NCI-H187 treated with DMSO at 0.1 percent for 48 hours (cell line): ENCODE data around the gene REEP5.
"Not testable (repeated sequence)": the region's sequence is repeated elsewhere in the genome, so short reads cannot be mapped to it uniquely, and the experiment has no call there.

ENCODE experiments used
- DNase-seq: peaks from one replicate; lab custom pipeline; 2025; lab: John Stamatoyannopoulos, UW

REEP5 gene

DNA sequence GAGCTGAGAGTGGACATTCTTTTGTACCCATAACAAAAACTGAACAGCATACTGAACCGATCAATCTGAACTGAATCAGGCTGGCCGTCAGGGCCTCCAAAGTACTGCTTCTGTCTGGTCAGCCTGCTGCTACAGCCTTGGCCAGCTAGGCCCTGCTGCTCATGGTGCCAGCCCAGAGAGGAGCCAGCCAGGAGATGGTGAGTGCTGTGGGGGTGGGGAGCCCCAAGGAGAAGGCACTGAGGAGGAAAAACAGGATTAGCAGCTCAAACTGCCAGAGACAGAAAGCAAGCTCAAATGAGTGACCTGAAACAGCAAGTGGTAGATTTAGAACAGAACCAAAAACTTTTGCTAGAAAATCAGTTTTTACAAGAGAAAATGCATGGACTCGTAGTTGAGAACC lies 37.0 kb downstream of the REEP5 start:
- DNase-seq: no peak

- DNase-seq: no peak
Observed at GRCh38 chr5:112883192-112883591, 38.8 kb downstream of the REEP5 start.

GRCh38 chr5:112880219-112880964 lies 41.6 kb downstream of the REEP5 start:
- DNase-seq: no peak

GRCh38 chr5:112878760-112879159 lies 43.3 kb downstream of the REEP5 start:
- DNase-seq: no peak

GRCh38 chr5:112878101-112878500 lies 43.9 kb downstream of the REEP5 start:
- no peak for DNase-seq

DNA sequence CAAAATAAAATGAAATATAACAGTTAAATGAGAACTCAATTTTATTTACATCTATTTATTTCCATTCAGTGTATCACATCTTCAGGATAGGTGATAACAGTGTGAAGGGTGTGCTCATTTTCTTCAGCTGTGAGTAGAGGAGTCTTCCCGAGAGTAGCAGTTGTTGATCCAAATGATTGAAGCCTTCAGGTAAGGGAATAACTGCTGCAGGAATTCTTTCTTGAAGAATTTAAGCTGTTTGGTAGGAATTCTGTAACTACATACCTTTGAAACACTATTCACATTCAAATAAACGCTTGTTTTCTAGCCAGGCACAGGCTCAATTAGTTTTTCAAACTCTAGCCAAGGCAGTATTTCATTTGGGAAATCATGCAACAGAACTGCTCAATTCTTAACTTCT lies 45.7 kb downstream of the REEP5 start:
- DNase-seq: no peak

DNA sequence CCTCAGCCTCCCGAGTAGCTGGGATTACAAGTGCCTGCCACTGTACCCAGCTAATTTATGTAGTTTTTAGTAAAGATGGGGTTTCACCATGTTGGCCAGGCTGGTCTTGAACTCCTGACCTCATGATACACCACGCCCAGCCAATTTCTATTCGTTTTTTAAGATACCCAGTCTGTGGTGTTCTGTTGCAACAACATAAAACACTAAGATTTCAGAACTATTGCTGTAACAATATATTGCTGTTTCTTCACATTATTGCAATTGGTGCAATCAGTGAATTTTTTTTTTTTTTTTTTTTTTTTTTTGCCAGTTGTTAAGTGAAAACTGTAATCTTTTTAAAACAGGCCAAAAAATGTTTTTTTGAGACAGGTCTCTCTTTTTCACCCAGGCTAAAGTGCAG lies 51.1 kb downstream of the REEP5 start:
- no peak for DNase-seq

DNA sequence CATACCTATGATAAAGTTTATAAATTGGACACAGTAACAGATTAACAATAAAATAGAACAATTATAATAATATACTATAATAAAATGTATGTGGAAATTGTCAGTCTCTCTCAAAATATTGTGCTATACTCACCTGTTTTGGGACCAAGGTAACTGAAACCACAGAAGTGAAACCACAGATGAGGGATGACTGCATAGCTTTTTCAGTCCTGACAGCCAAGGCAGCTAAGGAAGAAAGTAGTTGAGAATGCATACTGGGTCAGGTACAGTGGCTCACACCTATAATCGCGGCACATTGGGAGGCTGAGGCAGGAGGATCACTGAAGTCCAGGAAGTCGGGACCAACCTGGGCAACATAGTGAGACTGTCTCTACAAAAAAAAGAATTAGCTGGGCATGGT lies 52.1 kb downstream of the REEP5 start:
- no peak for DNase-seq

GRCh38 chr5:112867411-112867810 lies 54.6 kb downstream of the REEP5 start:
- no peak for DNase-seq

GRCh38 chr5:112866739-112867138 lies 55.3 kb downstream of the REEP5 start:
- no peak for DNase-seq

GRCh38 chr5:112865128-112865527 lies 56.9 kb downstream of the REEP5 start:
- DNase-seq: no peak

GRCh38 chr5:112863549-112863948 lies 58.5 kb downstream of the REEP5 start:
- DNase-seq: no peak

GRCh38 chr5:112862085-112862484 lies 59.9 kb downstream of the REEP5 start:
- DNase-seq: no peak

GRCh38 chr5:112861638-112861985 lies 60.4 kb downstream of the REEP5 start:
- DNase-seq: no peak

DNA sequence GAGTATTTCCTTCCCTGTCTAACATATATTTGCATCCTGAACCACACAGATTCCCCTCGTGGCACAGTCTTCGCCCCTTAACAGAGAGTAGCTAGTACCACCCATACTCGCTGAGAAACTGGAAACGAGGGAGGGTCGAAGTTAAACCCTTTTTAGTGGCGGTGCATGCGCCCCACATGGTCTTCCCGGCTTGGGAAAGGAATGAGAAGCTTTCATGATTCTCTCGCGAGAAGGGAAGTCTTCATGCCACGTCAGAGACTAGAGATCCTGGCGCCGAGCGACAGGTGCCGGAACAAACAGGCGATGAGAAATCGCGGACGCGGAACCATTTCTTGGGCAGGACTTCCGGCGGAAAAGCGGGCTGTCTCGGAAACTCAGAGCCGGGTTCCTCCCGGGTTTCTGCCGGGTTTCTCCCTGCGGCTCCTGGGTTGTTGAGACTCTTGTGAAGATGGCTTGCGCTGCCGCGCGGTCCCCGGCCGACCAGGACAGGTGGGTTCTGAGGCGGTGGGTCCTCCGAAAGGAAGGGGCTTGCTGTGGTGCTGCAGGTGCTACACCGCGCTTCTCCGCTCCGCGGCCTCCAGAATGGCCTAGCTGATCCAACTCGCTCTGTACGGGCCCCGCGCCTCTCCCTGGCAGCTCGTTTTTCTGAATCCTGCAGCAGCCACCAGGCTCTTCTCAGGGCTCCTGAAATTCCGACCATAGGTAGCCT lies 60.9 kb downstream of the REEP5 start, which contains the start of gene SRP19:
TSS of gene SRP19 (plus strand) at position 359 of the 709 bp plus-strand sequence. CDS start at position 449, 90 bp downstream.
- peak; percentile 70 for DNase-seq

DNA sequence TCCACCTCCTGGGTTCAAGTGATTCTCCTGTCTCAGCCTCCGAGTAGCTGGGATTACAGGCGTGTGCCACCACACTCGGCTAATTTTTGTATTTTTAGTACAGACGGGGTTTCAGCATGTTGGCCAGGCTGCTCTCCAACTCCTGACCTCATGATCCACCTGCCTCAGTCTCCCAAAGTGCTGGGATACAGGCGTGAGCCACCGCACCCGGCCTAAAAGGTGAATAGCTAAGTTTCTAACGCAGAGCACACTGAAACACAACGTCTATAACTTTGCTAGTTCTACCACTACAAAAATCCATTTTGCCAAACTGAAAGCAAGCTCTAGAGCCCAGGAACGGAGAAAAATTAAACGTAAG lies 61.5 kb downstream of the REEP5 start:
- DNase-seq: not testable (repeated sequence)

DNA sequence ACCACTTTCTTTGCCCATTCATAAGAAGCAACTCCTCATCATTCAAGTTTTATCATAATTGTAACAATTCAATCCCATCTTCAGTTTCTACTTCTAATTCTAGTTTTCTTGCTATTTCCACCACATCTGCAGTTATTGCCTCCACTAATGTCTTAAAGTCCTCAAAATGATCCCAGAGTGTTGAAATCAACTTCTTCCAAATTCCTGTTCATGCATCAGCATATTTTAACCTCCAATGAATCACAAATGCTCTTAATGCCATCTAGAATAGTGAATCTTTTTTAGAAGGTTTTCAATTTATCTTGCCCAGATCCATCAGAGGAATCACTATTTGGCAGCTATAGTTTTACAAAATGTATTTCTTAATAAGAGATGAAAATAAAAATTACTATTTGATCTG lies 64.2 kb downstream of the REEP5 start:
- no peak for DNase-seq

GRCh38 chr5:112854651-112855050 lies 67.4 kb downstream of the REEP5 start:
- no peak for DNase-seq

DNA sequence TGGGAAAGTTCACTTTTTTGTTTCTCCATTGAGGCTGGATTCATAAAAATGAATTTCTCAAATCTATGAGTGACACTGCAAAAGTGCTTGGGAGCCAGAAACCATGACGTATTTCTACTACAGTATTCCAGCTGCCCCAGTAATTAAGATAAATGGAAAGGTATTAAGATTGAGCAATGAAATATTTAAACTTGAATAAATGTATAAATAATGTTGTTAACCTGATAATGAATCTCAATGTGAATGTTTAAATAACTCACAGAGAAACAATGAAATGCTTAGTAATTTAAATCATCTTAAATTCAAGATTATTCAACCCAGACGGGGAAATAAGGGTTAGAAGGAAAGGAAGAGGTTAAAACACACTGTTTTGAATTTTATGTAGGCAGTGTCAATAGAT lies 72.1 kb downstream of the REEP5 start:
- DNase-seq: no peak

DNA sequence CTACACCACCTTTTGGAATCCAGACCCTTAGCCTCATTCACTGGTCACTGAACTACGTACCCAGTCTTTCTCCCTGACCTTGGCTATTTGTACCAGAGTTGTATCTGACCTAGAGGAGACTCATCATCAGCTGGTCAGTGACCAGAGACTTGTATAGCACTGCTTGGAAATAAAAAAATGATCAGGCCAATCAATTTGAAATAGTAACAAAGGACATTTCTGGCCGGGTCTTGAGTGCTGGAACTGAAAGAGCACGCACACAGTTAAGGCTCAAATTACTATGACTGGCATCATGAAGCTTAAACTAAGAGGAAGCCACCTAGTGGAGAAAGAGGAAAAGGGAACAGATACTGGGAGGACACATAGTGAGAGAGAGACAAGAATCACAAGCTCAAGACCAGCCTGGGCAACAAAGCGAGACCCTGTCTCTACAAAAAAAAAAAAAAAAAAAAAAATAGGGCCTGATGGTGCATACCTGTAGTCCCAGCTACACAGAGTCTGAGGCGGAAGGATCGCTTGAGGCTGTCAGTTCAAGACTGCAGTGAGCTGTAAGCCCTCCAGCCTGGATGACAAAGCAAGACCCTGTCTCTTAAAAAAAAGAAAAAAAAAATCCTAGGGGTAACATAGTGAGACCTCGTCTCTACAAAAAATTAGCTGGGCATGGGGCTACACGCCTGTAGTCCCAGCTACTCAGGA lies 73.8 kb downstream of the REEP5 start:
- peak; percentile 25 for DNase-seq

DNA sequence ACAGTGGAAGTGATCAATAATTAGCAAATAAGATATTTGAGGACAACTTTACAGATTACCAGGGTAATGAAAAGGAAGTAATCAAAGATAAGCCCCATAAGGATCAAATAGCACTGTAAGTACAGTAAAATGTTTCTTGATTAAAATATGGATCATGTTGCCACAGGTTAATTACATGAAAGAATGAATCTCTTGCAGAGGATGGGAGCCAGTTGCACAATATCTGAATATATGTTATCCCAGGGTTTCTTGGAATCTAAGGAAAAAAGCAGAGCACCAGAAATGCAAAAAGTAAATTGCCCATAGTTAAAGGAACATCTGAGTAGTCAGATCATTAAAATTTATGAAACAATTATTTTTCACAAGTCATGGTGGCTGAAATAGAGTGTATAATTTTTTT lies 74.7 kb downstream of the REEP5 start:
- DNase-seq: no peak

- no peak for DNase-seq
Observed at GRCh38 chr5:112846556-112846955, 75.5 kb downstream of the REEP5 start.

GRCh38 chr5:112844489-112844888 lies 77.5 kb downstream of the REEP5 start:
- DNase-seq: no peak
